RCC 7860 (cell line): Measurements from ENCODE around the gene ADAMTS2.

ENCODE experiments used
- DNase-seq: peaks from one replicate; pipeline ENCODE4 v3.0.0-alpha.2; 2015; ENCODE audit warnings: low spot score
- FAIRE-seq: peaks from 2 replicates; lab custom pipeline; 2012; peaks lifted over from hg19 to GRCh38; lab: Jason Lieb, UNC

Gene ADAMTS2

DNA sequence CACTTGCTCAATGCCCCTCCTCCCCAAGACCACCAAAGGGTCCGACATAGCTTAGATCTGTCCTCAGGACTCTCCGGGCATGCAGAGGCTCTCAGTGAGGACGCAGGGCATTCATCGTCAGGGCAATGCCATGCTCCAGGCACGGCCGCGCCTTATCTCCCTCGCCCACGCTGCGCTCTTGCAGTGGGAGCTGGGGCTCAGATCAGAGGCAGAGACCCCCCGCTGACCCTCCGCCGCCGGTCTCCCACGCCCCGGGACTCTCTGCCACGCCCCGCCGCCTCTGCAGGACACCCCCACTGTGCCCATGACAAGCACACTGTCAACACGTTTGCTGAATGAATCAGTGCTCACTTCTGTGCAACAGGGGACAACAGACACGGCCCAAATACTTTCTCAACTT, 140.7 kb downstream of the ADAMTS2 start:
- FAIRE-seq: no peak
- no peak for DNase-seq

DNA sequence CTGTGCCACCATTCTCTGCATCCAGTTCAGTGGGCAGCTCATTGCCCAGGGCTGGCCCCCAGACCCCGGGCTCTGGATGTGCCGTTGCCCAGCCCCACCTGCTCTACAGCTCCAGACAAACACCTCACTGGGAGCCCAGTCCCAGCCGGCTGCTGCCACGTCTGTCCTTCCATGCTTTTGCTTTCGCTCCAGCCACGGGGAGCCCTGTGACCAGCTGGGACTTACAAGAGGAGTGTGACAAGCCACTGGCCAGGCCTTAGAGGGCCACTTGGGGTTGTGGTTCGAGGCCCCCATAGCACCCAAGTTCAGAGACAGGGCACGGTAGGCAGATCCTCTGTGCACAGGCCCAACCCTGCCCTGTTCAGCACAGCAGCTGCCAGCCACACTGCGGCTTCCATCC, 142.0 kb downstream of the ADAMTS2 start:
- FAIRE-seq: no peak

DNA sequence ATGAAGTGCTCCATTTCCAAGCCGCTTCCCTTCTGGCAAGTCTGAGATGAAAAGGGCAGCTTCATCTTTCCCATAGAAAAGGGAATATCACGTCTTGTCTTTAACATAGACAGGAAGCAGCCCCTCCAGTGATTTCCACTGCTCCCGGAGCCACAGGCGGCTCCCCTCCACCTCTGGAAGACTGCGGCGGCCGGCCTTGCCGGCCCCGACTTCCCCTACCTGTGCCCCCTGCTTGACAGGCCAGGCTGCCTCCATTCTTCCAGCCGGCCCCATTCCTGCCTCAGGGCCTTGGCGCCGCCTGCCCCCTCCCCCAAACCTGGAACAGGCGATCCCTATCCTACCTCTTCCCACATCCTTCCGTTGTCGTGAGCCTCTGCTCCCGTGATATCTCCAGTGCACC, 143.3 kb downstream of the ADAMTS2 start:
- DNase-seq (no peak), FAIRE-seq (no peak)

More for the DNA sequence above, 142.0 kb downstream of the ADAMTS2 start:
- DNase-seq: no peak

DNA sequence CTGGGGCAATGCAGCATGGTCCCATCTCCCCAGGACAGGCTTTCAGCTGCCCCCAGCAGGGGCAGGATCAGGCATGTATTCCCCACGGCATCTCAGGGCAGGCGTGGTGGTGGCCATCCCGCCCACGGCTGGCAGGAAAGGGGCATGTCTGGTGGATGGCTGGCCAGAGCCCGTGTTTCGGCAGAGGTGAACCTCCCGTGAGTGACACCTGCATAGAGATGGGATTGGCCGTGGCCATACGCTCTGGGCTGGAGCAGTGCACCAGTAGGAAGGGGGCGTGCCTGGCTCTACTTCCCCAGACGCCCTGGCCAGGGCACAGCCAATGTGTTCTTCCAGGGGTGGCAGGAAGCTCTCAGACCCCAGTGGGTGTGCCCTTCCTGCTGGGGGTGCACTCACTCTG, 146.0 kb downstream of the ADAMTS2 start:
- no peak for FAIRE-seq
- no peak for DNase-seq

DNA sequence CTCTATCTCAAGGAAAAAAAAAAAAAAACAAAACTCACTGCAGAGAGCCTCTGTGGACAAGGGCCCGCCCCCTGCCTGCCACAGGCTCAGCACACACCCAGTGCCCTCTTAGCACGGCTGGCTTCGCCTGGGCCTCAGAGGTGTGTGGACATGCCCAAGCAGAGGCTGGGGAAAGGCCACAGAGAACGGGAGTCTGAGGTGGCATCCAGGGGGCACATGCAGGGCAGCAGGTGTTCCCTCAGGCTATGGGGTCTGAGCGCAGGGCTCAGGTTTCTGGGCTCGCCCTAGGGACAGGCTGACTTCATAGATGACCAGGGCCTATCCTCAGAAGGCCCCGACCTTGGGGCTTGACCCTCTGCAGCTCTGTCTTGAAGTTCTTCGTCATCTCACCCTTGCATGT, 146.4 kb downstream of the ADAMTS2 start:
- DNase-seq (no peak), FAIRE-seq (no peak)

DNA sequence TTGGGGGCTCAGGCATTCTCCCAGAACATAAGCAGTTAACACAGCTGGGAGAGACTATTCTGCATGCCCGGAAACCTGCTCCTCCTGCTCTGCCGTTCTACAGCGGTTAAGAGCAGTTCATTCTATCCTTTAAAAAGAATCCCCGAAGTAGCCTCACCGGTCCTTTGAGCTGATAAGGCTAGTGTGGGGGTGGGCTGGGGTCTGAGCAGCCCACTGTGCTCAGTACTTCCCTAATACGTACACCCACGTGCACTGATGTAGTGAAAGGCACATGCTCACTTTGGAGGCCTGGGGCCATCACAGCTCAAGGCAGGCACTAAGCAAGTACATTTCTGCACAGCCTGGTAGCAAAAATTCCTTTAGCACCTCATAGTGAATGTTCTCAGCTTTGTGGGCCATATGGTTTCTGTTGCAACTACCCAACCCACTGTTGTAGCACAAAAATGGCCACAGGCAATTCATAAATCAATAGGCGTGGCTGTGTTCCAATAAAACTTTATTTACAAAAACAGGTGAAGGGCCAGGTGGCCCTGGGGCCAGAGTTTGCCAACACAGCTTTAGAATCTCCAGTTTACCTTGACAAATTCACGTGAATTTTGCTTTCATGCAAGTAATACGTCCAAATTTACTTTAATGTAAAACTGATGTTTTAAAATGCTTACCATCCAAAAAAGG, 148.7 kb downstream of the ADAMTS2 start:
- FAIRE-seq: no peak

DNA sequence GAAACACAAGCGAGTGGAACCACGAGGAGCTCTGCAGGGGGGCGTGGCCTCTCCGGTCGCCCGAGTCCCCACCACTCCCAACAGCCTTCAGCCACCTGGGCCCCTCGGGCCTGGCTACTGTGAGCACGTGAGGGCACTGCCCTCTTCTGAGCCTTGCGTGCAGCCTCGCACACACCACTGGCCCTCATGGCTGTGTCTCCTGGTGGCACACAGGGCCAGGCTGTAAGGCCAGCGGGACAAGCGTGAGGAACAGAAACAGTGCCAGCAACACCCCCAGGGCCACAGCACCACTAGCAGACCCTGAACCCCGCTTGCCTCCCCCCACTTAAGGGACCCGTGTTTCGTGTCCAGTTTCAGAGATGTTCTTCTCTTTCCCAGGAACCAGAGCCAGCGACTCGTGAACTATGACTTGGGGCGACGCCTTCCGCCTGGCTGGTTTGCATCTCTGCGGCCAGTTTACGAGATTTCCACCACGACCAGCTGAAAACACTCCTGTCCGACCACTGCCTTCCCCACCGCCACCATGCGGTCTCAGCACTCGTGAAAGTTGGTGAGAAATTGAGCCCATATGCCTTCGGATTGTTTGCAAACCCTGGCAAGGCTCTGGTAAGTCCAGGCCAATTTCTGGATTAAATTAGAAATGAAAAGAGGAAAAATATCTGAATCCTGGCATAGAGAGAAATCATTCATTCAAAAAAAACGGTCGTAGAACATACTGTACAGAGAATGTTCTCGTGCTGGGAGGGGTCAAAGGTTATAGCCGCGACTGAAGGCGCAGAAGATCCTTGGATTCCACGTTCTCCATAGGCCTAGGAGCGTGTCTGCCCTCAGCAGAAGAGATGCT, 149.5 kb downstream of the ADAMTS2 start:
- DNase-seq: no peak
- no peak for FAIRE-seq

More for the DNA sequence above, 148.7 kb downstream of the ADAMTS2 start:
- no peak for DNase-seq

DNA sequence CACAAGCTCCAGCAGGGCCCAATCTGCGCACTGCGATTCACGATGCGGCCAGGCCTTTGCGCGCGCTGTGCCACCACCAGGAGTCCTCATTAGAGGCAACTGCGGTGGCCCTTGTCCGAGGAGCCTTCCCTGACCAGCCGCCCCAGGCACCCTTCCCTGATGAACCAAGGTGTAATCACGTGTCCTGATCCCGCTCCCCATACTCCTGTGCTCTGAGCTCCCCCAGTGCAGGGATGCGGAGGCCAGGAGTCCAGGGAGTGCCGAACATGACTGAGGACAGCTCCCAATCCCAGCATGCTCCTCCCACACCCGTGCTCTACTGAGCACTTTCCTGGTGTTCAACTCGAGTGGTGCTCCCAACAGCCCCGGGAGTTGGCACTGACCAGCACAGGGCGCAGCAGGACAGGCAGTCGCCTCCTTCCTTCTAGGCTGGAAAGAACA, 150.3 kb downstream of the ADAMTS2 start:
- FAIRE-seq: no peak
- no peak for DNase-seq

DNA sequence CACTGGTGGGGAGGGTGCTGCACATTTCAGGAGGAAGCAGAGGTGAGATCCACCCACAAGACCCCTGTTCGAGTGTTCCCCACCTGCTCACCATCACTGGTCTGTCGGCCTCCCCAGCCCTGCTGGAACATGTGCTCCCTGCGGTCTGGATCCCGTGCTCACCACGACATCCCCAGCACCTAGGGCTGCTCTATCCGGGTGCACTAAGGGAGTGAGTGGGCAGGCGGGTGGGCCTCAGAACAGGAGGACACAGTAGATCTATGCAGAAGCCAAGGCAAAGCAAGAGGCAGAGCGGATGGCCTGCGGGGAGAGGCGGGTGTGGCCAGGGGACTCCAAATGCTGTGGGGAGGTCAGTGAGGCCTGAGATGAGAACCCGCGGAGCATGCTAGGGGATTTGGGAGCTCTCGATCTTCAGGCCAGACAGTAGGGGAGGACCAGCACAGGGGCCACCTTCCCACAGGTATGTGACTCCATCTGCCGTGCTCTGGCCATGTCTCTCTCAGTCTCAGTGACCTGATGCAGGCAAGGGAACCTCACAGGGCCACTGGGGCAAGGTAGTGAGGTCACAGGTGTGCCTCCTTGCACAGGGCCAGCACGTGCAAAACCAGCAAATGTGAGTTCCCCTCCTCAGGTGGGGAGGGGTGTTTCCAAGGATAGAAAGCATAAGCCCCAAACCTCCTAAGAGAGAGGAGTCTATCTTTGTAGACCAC, 150.9 kb downstream of the ADAMTS2 start:
- no peak for DNase-seq
- no peak for FAIRE-seq

DNA sequence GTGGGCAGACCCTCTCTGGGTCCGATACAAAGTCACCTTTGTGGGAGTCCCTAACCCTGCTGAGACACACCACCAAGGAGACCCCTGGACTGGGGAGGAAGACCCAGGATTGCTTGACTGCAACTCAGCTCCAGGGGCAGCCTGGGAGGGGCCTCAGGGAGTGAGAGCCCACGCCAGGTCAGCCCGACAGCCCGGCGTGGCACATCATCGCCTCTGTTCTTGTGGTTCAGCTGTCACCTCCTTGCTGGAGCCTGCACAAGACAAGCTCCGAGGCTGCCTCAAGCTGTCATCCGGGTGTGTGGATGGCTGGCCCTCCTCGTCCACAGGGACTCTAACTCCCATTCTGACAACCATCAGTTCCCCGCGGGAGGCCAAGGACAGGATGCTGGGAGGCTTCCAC, 151.5 kb downstream of the ADAMTS2 start:
- DNase-seq (no peak), FAIRE-seq (no peak)

DNA sequence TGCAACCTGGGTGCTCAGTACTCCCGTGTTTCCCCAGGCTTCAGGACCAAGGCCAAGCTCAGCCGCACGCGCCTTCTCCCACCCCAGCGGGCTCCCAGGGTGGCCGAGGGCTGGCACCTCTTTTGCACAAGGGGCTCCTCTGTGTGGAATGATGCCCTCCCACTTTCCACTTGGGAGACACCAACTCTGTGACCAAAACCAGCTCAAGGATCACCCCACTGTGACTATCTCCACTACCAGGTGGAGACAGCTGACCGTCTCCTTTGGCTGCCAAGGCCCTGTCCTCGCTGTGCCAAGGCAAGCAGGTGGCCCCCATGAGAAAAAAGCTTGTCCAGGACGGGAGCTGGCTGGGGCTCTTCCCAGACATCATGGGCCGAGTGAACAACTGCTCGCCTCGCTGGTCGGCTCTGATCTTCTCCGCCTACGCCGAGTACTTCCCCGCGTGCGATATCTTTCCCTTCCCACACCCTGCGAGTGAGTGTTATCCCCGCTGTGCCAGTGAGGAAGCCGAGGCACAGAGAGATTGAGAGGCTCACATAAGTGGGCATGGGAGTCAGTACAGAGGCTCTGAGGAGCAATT, 152.3 kb downstream of the ADAMTS2 start:
- no peak for DNase-seq
- no peak for FAIRE-seq

DNA sequence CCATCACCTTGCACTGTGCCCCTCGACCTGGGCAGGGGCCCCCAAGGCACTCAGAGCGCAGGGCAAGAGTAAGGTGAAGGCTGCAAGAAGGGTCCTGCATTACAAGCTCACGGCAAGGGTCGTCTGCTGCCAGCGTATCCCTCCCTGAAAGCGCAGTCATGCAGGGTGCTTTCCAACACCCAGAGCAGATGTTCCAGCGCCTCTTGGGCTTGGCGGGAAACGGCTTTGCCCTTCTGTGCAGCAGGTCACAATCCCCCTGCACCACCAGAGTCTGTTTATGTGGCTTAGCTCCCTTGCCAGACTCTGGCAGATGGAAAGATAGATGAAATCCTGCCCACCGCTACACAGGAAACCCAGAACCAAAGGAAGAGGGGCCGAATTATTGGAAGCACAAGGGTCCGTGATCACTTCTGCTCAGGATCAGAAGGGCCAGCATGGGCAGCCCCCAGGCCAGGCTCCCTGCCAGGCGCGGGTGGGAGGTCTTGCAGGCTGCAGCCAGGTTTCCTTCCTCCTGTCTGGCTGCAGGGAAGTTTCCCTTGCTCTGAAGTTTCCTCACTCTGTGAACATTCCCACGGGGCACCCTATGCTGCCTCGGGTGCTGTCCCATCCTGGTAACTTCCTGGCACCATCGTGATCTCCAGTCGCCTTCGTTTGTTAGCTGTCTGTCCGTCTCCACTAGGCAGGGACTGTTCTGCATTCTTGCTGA, 152.9 kb downstream of the ADAMTS2 start:
- FAIRE-seq: no peak

DNA sequence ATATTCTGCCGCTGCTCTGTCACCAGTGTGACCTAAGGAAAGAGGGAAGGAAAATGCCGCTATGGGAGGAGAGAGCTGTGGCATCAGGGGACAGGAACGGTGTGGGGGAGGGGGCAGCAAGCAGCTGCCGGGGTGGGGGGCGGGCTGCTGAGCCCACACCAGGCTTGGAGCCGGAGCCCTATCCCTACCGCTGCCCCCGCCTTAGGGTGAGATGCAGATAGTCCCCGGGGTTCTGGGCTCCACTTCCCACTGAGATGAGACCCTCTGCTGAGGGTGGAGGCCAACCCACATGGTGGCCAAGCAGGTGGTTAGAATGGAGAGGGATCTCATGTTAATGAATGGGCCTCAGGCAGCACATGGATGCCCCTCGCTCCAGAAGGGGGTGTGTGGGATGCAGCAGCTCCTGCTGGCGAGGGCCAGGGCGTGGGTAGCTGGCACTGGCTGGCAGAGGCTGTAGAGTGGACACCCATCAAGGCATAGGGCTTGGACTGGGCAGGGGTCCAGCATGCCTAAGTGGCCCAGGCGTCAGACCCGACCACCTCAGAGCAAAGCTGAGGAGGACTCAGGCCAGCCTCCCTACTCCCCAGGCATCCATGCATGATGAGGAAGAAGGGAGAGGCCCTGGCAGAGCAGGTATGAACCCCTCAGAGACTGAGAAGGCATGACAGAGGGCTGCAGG, 153.6 kb downstream of the ADAMTS2 start:
- FAIRE-seq: no peak
- DNase-seq: no peak

More for the DNA sequence above, 152.9 kb downstream of the ADAMTS2 start:
- no peak for DNase-seq

DNA sequence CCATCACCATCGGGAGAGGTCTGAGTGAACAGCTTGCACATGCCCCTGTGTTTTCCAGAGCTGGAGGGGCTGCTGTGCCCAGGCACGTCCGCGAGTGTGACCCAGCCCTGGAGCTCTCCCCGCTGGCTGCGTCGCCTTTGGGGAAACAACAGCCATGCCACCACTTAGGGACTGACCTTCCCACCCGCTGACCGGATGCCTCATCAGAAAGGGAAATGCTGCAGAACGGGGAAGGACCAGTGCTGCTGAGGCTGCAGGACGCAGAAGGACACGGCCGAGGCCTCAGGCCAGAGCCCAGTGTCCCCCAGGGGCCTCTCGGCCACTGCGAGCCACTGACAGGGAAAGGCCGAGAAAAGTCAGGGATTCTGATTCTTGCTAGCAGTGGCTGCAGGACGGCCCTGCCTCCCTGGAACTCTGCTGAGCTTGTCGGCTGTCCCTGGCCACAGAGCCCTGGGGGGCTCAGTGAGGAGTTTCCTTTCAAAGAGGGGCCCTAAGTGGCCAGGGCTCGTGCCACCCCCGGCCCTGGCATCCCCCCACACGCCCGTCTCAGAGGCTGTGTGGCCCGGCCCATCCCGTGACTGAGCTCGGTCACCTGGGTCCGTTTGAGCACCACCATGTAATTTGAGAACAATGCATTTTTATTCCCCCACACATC, 154.3 kb downstream of the ADAMTS2 start:
- no peak for FAIRE-seq

DNA sequence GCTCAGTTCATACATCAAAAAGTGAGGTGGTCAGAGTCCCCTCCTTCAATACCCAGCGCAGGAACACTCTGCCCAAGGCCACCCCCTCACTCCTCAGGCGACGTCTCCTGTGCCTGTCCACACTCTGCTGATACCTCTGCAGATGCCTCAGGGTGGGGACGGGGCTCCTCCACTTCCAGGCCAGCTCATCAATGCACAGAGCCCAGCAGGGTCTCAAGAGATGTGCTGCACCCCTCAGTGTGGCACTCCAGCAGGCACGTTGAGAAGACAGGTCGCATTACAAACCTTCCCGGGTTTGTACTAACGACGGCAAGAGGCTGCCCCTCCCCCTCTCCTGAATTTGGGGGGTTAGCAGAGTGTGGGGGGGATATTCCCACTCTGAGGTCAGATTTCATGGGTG, 156.6 kb downstream of the ADAMTS2 start:
- no peak for DNase-seq
- FAIRE-seq: no peak

More for the DNA sequence above, 154.3 kb downstream of the ADAMTS2 start:
- no peak for DNase-seq

DNA sequence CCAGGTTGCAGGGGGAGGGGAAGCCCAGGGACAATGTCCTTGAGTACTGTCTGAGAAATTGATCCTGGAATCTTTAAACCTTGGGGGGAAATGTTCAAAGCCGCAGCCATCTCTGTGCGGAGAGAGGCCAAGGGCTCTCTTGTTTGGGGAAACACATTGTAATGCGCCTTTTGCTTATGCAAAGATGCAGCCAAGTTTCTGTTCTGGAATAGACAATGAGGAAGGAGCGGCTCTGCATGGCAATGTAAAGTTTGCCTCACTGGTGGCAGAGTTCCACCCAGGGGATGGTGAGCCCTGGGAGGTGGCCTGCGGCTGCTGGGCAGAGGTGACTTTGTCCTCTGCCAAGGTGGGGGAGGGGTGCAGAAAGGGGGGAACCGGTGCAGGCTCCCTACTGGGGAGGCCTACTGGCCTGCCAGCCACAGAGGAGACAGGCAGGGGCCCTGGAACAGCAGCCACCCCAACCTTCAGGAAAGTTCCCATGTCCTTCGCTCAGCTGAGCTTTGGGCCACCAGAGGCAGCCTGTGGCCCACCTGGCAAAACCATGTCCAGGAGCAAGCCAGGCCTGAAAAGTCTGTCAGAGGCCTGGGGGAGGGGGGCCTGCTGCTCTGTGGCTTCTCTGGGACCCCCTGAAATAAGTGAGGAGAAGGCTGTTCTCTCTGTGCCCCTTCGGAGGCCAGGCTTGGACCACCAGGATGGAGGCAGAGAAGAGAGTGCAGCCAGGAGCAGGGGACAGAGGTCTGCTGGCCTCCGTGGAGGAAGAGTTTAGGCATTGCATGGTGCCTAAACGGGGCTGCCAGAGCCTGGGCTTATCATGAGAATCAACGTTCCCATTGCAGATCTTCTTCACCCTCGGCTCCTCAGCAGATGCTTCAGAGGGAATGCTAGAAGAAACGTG, 157.3 kb downstream of the ADAMTS2 start:
- FAIRE-seq (no peak), DNase-seq (no peak)

DNA sequence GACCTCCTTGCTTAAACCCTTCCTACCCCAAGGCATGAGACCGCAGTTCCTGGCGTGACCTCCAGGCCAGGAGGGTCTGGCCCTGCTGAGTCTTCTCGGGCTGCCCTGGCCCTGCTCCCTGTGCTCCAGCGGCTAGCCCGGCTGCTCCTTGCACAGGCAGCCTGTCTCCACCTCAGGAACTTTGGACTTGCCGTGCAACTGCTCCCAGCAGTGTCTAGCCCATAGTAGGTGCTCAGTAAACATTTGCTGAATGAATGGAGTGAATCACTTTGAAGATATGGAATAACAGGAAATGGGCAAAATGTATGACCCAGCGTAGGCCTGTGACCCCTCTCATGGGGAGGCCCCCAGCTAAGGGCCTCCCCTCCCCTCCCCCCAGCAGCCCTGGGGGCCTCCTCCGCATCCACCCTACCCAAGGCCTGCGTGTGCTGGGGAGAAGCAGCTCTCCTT, 158.0 kb downstream of the ADAMTS2 start:
- DNase-seq (no peak), FAIRE-seq (no peak)

DNA sequence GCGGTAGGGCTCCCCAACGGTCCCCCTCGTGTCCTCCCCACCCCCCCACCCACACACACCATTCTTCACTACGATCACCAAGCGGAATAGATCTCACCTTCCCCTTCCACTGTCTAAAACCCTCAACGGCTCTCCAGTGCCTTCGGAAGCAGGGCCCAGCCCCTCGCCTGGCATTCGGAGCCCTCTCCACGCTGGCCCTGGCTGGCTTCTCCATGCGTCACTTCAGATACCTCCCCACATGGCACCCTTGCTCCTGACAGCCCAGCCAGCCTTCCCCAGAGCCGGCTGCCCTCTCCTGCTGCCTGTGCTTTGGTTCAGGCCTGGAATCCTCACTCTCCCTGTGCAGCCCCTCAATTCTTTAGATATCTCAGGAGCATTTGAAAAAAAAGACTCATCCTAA, 158.5 kb downstream of the ADAMTS2 start:
- no peak for DNase-seq
- FAIRE-seq: no peak
